NCI-H1694 (cell line): Measurements from ENCODE around the gene RAMP1.

Experiments
- DNase-seq: peaks from one replicate; lab custom pipeline; 2025; lab: John Stamatoyannopoulos, UW

The RAMP1 gene

DNA sequence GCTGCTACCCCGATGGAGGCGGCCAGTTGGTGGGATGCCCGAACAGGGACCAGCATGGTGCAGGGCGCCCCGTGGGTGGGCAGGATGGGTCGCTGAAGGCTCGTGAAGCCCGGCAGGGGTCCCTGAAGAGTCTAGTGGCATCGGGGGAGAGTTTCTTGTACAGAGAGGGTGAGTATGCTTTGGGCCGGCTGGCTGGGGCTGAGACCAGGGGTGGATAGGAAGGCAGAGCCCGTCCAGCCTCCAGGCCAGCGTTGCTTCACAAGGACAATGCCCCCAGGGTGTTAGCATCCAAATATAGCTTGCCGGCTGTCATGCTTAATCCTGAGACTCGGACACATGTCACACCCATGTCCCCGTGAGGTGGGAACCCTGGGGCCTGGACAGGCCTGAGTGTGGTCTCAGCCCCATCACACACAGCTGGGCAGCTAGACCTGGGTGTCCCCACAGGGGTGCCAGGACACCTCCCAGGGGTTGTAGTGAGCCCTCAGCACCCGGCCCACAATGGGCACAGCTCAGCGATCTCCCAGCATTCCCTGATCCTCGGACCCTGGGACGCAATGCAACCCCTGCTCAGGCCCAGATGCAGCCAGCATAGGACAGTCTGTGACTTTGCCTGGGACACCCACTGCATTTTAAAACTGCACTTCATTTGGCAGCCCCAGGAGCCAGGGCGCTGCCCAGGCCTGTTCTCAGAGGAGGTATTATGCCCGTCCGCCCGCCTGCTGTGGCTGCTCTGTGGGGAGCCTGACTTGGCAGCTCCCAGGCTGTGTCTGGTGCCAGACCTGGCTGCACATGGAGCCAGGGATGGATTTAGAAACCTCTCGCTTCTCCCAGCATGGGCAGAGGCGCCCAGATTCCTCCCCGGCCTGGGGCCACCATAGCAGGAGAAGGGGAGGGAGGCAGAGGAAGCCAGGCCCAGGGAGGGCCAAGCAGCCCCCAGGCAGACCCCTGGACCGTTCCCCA is 36.4 kb downstream of the RAMP1 start:
- peak; percentile 75 for DNase-seq

DNA sequence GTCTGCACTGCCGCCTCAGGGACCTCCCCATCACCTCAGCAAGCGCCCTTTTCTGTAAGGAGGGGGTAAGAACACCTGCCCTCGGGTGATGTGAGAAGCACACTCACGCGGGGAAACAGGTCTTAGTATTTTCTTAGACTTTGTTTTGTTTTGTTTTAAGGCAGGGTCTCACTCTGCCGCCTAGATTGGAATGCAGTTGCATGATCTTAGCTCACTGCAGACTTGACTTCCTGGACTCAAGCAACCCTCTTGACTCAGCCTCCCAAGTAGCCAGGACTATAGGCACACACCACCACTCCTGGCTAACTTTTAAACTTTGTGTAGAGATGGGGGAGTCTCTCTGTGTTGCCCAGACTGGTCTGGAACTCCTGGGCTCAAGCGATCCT is 37.1 kb downstream of the RAMP1 start:
- DNase-seq = no peak

DNA sequence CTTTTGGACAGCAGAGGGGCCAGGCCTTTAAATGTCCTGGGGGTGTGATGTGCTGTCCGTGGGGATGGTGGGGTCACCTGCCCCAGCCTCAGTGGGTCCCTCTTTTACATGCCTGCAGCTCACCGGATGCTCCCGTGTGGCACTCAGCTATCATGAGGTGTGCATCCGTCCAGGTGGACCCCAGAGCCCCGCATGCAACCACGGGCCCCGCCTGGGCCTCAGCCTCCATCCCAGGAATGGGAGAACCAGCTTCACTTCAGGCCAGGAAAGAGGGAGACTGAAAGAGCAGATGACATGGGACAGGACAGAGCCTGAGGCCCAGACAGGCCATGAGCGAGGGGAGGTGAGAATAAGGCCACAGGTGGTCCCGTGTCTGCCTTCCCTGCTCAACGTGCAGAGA is 37.5 kb downstream of the RAMP1 start:
- DNase-seq = no peak

DNA sequence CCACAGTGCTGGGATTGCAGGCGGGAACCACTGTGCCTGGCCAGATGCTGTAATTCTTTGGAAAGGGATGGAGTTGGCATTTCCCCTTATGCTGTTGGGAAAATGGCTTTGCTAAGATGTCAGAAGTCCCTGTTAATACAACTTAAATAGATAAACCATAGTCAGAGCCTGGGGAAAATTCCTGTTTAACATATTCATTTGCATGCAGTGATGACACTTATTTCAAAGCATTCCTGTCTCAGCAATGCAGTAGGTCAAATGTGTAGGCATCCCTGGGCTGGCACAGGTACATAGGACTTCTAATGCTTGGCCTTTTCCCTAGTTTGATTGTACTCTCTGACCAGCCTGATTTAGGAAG is 38.6 kb downstream of the RAMP1 start:
- DNase-seq = no peak

DNA sequence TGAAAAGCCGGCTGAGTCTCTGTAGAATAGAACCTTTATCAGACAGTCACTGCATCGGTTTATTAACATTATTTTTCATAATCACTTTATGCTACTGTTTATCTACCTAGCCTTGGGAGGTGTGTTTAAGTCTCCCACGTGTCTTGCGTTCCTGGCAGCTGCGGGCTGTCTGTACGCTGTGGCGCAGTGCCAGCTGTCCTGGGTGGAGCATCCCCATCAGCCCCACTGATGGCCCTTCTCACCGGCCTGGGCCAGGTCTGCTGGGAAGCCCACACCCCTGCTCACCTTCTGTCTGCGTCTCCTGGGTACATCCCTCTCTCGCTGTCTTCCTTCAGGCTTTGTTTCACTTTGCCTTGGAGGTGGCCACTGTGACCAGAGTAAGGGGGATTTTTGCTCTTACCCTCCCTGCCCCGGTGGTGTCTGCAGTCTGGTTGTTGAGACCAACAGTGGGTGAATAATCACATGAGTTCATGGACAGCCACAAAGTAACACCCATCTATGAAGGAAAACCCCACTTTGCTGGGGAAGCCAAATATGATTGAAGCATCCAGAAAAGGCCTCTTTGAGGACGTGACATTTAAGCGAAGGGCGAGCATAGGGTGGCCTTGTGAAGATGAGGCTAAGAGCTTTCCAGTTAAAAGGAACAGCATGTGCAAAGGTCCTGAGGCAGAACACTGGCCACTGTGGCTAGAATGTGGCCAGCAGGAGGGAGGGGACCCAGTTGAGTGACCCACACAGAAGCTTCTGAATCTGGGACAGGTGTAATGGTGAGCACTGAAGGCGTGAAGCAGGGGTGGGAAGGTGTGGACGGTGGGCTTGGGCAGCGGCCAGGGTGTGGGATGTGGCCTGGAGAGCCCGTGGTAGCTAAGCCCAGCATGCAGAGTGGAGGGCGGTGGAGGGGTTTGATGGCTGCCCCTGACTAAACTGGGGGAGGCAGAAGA is 41.7 kb downstream of the RAMP1 start:
- DNase-seq = no peak

DNA sequence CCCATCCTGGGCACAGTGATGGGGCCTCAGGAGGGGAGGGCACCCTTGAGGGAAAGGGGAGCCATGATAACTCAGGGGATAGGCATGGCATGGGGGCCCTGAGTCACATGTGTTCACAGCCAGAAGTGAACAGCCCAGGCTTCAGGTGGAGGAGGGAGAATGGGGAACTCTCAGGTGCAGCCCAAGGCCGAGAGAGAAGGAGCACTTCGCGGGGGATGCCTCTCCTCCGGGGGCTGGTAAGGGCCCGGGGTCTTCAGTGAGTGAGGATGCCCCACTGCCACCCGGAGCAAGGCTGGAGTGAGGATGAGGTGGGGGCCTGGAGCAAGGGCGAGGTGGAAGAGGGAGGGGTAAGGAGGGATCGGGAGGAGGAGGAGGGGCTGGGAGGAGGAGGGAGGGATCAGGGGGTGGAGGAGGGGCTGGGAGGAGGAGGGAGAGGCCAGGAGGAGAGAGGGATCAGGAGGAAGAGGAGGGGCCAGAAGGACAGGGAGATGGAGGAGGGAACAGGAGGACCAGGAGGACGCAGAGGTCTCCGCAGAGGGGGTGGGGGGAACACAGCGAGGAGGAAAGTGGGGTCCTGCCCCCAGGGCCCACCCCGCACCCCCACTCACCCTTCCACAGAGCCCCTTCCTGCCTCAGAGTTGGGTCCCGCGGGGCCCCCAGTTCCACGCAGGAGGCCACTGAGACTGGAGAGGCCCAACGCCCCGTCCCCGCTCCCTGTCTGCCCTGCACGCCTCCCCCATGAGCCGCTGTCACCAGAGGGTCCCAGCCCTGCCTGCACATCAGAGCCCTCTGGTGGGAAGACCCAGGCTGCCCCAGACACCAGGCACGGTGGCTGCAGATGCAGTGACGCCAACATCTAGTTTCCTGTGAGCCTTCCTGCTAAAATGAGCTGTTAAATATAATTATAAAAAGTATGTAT is 42.8 kb downstream of the RAMP1 start:
- no peak for DNase-seq

DNA sequence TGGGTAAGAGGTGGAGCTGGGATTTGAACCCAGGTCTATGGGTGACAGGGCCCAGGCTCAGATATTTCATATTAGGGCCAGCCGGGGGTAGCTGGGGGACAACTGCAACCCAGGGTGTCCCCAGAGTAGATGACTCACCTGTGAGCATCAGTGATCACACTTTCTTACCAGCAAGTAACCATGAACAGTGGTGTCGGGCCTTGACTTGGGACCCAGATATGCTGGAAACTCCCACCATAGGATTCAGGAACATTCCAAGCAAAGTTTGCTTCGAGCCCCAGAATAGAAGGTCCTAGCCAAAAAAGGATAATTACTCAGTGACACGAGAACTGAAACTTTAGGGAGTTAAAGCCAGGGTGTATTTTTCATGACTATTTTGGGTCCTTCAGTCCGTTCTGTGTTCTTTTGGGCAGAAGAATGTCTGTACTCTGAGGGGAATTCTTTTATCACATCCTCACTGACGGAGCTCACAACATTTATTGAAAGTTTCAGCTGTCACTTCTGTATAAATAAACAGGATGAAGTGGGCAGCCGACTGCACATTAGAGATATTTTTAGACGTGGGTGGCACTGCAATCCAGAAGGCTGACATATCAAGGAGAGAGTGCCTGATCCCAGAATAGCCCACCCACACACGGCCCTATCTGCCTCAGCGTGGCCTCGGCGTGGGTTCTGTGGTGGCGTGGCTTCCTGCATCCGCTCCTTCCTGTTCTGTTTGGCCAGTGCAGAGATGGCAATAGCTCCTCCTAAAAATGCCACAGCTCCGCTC is 45.6 kb downstream of the RAMP1 start:
- DNase-seq = no peak

DNA sequence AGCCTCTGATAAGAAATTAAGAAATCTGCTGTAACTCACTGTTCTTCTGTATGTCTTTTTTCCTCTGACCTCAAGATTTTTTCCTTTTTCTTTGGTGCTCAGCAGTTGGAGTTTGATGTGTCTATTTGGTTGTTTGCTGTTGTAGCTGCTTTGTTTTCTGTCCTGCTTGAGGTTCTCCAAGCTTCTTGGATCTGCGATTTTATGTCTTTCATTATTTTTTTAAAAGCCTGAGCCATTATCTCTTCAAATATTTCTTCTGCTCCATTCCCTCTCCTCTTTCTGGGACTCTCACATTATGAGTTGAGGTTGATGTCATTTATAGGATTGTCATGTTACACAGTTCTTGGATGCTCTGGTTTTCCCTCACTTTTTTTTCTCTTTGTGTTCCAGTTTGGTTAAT is 47.7 kb downstream of the RAMP1 start:
- no peak for DNase-seq

DNA sequence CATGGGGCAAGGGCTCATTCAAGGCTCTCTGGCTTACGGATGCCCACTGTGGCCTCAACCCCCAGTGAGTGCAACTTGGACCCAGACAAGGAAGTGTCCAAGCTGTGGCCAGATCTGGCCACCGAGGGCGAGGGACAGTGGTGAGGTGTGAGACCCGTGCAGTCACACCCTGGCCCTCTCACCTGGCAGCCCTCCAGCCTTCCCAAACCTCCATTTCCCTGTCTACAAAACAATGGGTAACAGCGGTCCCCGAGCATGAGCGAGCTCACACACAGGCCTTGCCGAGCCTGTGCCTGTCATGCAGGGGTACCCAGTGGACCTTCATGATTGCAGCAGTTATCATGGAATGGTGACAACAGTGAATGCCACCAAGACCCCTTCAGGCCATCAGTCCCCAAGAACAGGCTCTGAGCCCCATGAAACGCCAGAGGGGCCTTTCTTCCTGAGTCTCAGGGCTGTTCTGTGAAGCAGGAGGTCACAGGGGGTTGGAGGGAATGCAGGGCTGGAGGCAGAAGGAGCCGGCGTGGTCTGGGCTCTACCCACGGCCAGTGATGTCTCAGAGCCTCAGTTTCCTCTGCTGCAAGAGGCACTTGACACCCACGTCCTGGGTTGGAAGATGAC is 49.8 kb downstream of the RAMP1 start:
- DNase-seq = no peak

DNA sequence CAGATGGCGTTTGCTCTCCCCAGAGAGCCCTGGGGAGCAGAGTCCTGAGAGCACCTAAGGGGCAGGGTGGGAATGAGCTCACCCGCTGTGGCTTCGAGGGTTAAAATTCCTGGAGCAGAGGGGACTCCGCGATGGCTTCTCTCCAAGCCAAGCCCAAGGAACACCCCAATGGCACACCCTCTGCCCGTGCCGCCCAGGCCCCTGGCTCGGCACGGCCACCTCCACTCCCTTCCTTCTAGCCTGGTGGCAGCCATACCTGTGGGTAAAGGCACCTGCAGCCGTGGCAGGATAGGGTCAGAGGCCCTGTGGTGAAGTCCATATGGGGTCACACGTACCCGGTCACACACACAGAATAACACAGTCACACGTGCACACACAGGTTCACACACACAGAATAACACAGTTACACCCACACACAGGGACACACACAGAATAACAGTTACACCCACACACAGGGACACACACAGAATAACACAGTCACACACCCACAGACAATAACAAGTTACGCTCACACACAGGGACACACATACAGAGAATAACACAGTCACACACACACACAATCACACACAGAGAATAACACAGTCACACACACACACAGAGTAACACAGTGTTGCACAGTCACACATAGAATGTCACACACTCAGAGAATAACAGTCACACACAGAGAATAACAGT is 50.5 kb downstream of the RAMP1 start:
- DNase-seq = no peak

DNA sequence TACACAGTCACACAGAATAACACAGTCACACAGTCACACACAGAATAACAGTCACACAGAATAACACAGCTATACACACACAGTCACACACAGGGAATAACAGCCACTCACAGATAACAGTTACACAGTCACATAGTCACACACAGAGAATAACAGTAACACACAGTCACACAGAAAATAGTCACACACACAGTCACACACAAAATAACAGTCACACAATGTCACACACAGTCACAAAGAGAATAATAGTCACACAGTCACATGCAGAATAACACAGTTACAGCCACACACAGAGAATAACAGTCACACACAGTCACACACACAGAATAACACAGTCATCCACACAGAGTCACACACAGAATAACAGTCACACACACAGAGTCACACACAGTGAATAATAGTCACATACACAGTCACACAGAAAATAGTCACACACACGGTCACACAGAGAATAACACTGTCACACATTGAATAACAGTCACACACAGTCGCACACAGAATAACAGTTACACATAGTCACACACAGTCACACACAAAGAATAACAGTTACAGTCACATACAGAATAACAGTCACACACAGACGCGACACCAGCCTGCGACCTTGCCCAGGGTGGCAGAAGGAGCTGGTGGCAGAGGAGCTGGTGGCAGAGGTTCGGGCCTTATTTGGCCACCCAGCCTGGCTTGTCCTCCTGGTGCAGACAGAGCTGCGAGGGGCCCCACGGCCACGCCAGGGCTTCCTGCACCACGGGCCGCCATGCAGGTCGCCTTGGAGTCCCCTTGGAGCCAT is 51.3 kb downstream of the RAMP1 start:
- no peak for DNase-seq

DNA sequence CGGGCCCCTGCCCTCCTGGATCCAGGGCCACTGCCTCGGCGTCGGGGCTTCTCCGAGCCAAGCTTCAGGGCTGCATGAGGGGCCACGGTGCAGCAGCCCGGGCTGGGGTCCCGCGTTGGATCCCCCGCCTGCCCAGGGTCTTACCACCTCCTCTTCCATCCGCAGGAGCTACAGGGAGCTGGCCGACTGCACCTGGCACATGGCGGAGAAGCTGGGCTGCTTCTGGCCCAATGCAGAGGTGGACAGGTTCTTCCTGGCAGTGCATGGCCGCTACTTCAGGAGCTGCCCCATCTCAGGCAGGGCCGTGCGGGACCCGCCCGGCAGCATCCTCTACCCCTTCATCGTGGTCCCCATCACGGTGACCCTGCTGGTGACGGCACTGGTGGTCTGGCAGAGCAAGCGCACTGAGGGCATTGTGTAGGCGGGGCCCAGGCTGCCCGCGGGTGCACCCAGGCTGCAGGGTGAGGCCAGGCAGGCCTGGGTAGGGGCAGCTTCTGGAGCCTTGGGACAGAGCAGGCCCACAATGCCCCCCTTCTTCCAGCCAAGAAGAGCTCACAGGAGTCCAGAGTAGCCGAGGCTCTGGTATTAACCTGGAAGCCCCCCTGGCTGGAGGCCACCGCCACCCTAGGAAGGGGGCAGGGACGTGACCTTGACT is 52.1 kb downstream of the RAMP1 start:
- DNase-seq = no peak

DNA sequence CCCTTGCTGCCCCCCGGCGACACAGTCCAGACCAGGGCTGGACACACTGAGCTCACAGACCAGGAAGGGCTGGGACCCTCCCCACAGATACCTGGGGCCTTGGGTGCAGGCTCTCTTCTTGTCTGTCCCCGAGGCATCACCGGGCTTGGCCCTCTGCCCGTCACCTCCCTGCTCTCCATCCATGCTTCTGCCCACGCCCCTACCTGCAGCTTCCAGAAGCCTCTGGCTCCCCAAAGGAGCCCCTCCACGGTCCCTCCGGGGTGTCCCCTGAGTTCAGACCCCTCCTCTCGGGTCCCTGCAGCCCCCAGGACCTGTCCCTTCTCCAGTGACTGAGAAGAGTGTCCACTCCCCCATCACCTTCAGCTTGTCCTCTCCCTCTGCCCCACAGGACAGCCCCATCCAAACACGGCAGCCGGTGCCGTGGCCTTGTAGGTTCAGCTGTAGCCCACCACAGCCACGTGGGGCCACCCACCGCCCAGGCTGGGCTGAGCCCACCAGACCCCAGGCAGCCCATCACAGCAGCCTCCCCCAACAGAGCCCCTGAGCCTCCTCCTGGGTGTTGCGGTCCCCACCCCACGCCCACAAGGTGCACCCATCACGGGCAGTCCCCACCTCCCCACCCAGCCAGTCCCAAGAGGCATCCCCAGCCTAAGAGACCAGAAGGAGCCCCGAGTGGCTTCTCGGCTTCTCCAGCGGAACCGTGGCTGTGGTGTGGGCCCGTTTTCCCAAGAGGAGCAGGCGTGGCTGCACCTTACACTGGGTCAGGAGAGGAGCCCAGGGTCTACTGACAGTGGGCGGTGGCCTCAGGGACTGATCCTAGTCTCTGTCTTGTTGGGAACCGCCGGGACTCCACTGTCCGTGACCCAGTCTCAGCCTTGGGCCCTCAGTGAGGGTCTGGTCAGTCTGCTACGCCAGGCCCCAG is 53.1 kb downstream of the RAMP1 start:
- DNase-seq = no peak

DNA sequence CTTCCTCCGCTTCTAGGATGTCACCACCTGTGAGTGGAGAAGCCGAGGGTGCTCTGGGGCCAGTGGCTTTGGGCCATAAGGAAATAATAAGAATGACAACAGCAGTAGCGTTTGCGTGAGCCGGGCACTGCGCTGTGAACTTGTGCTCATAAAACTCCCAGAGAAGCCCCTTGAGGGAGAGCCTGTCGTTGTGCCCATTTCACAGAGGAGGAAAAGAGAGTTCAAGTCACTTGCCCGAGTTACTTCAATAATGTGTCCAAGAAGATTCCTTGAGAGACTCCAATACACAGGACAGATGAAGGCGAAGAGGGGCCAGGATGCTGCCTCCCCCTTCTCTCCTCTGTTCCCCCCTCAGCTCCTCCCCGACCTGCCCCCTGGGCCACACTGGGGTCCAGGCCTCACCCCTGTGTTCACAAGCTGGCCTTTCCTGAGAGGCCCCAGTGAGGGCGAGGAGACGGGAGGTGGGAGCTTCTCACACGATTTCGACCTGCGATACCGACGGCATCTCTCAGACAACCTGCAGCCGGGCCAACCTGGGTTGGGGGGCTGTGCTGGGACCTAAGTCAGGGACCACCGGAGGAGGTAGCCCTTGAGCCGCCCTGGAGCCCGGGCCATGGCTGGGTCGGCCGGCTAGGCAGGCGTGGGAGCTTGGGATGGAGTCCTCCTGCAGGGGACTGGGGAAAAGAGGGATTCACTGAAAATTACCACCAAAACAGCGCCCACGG is 53.9 kb downstream of the RAMP1 start:
- no peak for DNase-seq

DNA sequence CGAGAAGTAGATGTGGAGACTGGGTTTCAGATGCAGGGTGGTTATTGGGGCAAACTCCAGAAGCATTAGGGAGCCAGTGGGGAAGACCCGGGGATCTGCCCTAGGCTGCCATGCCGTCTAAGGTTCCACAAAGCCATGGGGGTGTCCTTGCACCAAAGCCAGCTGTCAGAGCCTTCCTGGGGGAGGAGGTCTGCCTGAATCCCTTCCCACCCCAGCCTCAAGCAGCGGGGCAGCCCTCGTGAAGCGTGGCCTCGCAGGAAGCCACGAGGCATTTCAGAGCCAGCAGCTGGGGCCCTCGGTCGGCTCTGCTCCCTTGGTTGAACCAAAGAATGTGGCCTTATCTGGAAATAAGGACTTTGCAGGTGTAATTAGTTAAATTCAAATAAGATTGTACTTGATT is 56.2 kb downstream of the RAMP1 start:
- no peak for DNase-seq

DNA sequence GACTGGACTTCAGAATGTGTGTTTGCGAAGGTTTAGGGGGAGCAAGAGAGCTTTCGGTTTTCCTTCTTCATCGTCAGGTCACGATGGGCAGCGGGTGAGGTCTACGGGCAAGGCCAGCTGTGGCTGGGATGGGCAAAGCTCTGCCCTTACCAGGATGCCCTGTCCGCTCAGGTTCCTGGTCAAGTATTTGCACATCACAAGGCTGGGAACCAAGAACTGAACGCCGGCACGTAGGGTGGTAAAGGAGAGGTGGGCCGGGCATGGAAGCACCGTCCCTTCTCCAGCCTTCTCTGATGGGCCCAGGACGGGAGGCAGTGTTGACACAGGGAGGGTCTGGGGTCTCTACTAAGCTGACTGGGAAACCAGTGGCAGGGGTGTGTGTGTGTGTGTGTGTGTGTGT is 56.9 kb downstream of the RAMP1 start:
- DNase-seq = no peak
